GM06990 (cell line): ENCODE data around the gene HSPA4L.

Experiments
- DNase-seq: peaks from one replicate; pipeline ENCODE4 v3.0.0-alpha.2; 2011; ENCODE audit not compliant: insufficient read length; ENCODE audit errors: extremely low read depth
- H3K27me3 ChIP-seq: replicated peaks from 2 replicates; pipeline ENCODE4 v1.6.0; 2011; ENCODE audit warnings: low read length; ENCODE audit not compliant: control insufficient read depth, insufficient read depth
- H3K36me3 ChIP-seq: 2 replicates; pipeline ENCODE4 v1.5.1; 2011; ENCODE audit warnings: low read length; ENCODE audit not compliant: control insufficient read depth, insufficient read depth
- H3K4me3 ChIP-seq: replicated peaks from 2 replicates; pipeline ENCODE4 v1.5.1; 2011; ENCODE audit warnings: low read depth, mild to moderate bottlenecking, control low read depth, low read length
- CTCF ChIP-seq: IDR thresholded peaks from 2 replicates; pipeline ENCODE4 v1.5.1; 2011; ENCODE audit warnings: low read length, control low read depth, mild to moderate bottlenecking, inconsistent platforms; ENCODE audit not compliant: insufficient read depth, poor library complexity, severe bottlenecking

HSPA4L gene

GRCh38 chr4:127888559-127888958 is 106.4 kb downstream of the HSPA4L start:
- no peak for DNase-seq
- Histone ChIP-seq H3K36me3 (peaks cover under 1% of the 10 kb centered on the region; the same call in 1 of the 2 replicates), H3K4me3 (no peak overlapping the region), H3K27me3 (no peaks in the 10 kb centered on the region)
- no peak for TF ChIP-seq CTCF

- peaks cover 4% of the 10 kb centered on the region for H3K36me3 ChIP-seq
- TF ChIP-seq CTCF, result no peak
- no peak for DNase-seq
- no peaks in the 10 kb centered on the region for H3K27me3 ChIP-seq
- no peak overlapping the region for H3K4me3 ChIP-seq
These were observed 107.8 kb downstream of the HSPA4L start for GRCh38 chr4:127889903-127890302.
